NCI-H2196 (cell line): ENCODE data around the gene EFCAB3.
"Not testable (repeated sequence)": the region's sequence is repeated elsewhere in the genome, so short reads cannot be mapped to it uniquely, and the experiment has no call there.

Experiments
- DNase-seq: peaks from one replicate; lab custom pipeline; 2025; ENCODE audit not compliant: unreplicated experiment; lab: John Stamatoyannopoulos, UW

EFCAB3 gene

DNA sequence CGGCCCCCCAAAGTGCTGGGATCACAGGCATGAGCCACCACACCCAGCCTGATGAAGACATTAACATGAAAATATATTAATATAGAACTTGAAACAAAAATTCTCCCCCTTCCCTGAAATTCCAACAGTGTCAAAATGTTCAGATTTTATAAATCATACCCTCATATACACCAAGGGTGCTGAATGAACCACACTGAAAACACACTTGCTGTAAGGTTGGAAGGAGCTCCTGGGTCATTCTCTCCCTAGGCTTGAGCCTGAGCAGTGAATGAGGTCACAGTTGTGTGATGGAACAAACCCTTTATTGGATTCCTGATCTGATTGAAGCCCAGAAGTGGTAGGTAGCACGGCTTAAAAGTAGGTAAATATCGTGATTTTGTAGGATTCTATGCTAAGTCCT lies at the start of gene EFCAB3:
Gene EFCAB3, plus strand, starts transcription at position 301 of the 400 bp plus-strand sequence. CDS start 2,427 bp downstream, outside the sequence.
- no peak for DNase-seq

DNA sequence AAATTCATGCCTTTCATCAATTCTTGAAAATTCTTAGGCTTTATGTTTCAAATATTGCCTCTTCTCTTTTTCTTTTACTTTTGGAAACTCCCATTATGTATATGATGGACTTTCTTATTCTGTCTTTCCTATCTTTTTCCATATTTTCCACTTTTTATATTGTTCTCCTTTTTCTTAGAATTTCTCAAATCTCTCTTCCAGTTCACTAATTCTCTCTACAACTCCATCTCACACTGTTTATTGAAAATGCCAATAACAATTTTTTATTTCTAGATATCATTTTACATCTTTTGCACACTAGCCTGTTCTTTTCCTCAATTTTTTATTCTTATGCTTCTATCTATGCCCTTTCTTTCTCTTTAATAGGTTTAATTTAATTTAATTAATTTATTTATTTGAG lies 43.8 kb upstream of the EFCAB3 start:
- no peak for DNase-seq

DNA sequence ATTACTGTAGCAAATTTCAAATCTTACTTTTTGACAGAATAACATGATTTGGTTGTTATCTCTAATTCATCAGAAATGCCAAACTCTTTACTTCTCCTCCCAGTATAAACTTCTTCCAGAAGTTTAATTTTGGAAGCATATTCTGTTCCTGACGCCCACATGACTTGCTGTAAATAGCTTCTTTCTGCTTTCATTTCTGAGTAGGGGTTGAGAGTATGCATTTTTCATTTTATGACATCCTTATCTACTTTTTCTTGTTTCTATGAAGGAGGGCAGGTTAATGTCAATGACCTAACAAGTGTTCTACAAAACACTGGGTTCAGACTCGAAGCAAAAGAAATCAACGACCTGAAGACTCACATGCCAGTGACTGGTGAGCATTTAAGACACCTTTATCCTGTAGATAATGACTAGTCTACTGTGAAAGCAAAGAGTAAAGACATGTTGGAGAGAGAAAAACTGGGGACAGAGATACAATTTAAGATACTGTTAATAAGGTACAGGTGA lies 36.5 kb upstream of the EFCAB3 start:
- no peak for DNase-seq

- DNase-seq, result no peak
Measured at GRCh38 chr17:62351176-62351575, 29.2 kb upstream of the EFCAB3 start.

- DNase-seq, result no peak
Measured at GRCh38 chr17:62366191-62366590, 14.2 kb upstream of the EFCAB3 start.

GRCh38 chr17:62381561-62381960 lies 1.2 kb downstream of the EFCAB3 start:
- DNase-seq, result no peak

- no peak for DNase-seq
Measured at GRCh38 chr17:62388856-62389255, 8.5 kb downstream of the EFCAB3 start.

GRCh38 chr17:62392908-62393307 lies 12.6 kb downstream of the EFCAB3 start:
- no peak for DNase-seq

DNA sequence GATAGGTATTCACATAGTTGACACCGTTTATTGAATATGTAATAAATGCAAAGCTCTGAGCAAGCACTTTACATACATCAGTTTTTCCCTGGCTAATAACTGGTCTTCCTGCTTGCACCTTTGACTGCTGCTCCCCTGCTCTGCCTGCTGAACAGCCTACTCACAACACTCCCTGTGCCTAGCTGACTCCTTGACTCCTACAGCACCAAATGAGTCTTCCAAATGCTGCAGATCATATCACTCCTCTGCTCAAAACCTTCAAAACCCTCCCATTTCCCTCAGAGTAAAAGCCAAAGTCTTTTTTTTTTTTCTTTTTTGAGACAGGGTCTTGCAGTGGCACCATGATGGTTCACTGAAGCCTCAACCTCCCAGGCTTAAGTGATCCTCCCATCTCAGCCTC lies 18.5 kb downstream of the EFCAB3 start:
- no peak for DNase-seq

GRCh38 chr17:62405451-62405850 lies 25.1 kb downstream of the EFCAB3 start:
- no peak for DNase-seq

DNA sequence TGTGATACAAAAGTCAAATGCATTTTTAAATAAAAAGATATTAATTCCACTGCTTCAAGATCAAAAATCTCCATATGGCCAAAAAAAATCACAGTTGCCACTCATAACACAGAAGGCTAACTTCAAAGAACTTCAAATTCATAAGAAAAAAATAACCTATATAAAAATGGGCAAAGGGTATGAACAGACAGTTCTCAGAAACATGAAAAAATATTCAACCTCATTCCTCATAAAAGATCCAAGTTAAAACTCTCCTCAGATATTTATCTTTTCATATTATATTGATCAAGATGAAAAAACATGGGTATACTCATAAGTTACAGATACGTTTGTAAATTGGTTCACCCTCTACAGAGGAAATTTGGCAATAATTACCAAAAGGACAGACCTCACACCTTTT lies 32.7 kb downstream of the EFCAB3 start:
- DNase-seq, result not testable (repeated sequence)

- DNase-seq, result peak; percentile 92
Measured at GRCh38 chr17:62423647-62424461, 43.5 kb downstream of the EFCAB3 start, which contains the start of gene METTL2A. TSS of gene METTL2A (plus strand) at chr17:62423897. CDS start at chr17:62423903, 6 bp downstream.

DNA sequence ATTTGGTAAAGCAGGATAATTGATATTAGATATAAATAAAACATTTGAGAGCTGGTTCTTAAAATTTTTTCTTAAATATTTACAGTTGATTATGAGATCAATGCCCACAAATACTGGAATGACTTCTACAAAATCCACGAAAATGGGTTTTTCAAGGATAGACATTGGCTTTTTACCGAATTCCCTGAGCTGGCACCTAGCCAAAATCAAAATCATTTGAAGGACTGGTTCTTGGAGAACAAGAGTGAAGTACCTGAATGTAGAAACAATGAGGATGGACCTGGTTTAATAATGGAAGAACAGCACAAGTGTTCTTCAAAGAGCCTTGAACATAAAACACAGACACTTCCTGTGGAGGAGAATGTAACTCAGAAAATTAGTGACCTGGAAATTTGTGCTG lies 45.9 kb downstream of the EFCAB3 start:
- not testable (repeated sequence) for DNase-seq

GRCh38 chr17:62435251-62435650 lies 54.9 kb downstream of the EFCAB3 start:
- not testable (repeated sequence) for DNase-seq

- DNase-seq, result not testable (repeated sequence)
Measured at GRCh38 chr17:62441181-62441580, 60.8 kb downstream of the EFCAB3 start.

- DNase-seq, result no peak
Measured at GRCh38 chr17:62444063-62444462, 63.7 kb downstream of the EFCAB3 start.

GRCh38 chr17:62445791-62446190 lies 65.4 kb downstream of the EFCAB3 start:
- not testable (repeated sequence) for DNase-seq

DNA sequence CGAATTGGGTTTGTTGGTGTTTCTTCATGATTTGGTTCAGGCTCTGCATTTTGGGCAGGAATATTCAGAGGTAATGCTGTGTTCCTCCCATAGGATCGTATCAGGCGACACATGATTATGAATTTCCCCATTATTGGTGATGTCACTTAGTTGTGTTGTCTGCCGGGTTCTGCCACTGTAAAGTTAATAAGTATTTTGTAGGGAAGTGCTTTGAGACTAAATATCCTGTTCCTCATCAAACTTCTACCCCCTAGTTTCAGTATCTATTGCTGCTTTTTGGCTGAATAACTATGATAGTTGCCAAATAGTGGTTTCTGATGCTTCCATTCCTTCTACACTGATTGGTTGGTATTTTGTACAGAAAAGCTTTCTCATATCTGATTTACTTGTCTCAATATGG lies 71.8 kb downstream of the EFCAB3 start:
- not testable (repeated sequence) for DNase-seq

- DNase-seq, result not testable (repeated sequence)
Measured at GRCh38 chr17:62453041-62453440, 72.7 kb downstream of the EFCAB3 start.

GRCh38 chr17:62453656-62454055 lies 73.3 kb downstream of the EFCAB3 start:
- DNase-seq, result not testable (repeated sequence)

DNA sequence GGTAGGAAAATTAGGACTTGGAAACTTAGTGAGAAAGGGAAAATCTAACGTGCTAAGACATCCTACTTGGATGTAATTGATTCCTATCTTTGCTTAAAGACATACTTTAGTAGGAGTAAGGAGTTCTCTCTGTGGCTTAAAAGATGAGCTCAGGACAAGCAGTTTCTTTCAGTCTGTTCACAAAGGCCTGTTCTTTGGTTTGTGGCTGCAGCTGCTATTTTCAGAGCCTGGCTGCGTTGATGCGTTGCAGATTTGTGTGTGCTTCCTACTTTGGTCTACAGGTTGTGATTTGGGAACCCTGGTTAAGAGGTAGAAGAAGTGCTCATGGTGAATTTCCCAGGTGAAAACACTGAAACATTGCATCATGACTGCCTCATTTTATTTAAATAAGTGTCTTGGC lies 73.8 kb downstream of the EFCAB3 start:
- not testable (repeated sequence) for DNase-seq

GRCh38 chr17:62456016-62456415 lies 75.7 kb downstream of the EFCAB3 start:
- no peak for DNase-seq
